Measurements from ENCODE around the gene CD93.

The CD93 gene

GRCh38 chr20:23129266-23129665 is 43.1 kb upstream of the CD93 start:
- TF ChIP-seq CTCF (IDR thresholded peaks at IDR 0.05) = no peak

GRCh38 chr20:23128461-23129125 is 42.5 kb upstream of the CD93 start:
- TF ChIP-seq CTCF (IDR thresholded peaks at IDR 0.05) = no peak

GRCh38 chr20:23127506-23128279 is 41.6 kb upstream of the CD93 start:
- no peak for TF ChIP-seq CTCF (IDR thresholded peaks at IDR 0.05)

GRCh38 chr20:23126281-23127061 is 40.3 kb upstream of the CD93 start:
- no peak for TF ChIP-seq CTCF (IDR thresholded peaks at IDR 0.05)

- no peak for TF ChIP-seq CTCF (IDR thresholded peaks at IDR 0.05)
Observed at GRCh38 chr20:23125625-23126191, 39.6 kb upstream of the CD93 start.

- TF ChIP-seq CTCF (IDR thresholded peaks at IDR 0.05) = no peak
Observed at GRCh38 chr20:23125159-23125558, 39.0 kb upstream of the CD93 start.

GRCh38 chr20:23123886-23124285 is 37.8 kb upstream of the CD93 start:
- TF ChIP-seq CTCF (IDR thresholded peaks at IDR 0.05) = no peak

Data from LNCAP (cell line).